GM21447 (cell line): ENCODE measurements around the gene LRRTM1.

Source experiments
- ATAC-seq: cut with Tn5 transposase; IDR thresholded peaks from one replicate; pipeline ENCODE4 v1.9.1; 2021; ENCODE audit not compliant: unreplicated experiment

LRRTM1 gene

GRCh38 chr2:80303909-80304837 is at the start of gene LRRTM1:
Gene LRRTM1 (minus strand): TSS chr2:80304752. CDS start chr2:80303819, 933 bp downstream.
- ATAC-seq = no peak

GRCh38 chr2:80351231-80351630 is 46.7 kb upstream of the LRRTM1 start:
- ATAC-seq = no peak

GRCh38 chr2:80348953-80349352 is 44.4 kb upstream of the LRRTM1 start:
- no peak for ATAC-seq

GRCh38 chr2:80348078-80348477 is 43.5 kb upstream of the LRRTM1 start:
- ATAC-seq = no peak

- ATAC-seq = no peak
These were observed 35.5 kb upstream of the LRRTM1 start for GRCh38 chr2:80340022-80340421.

GRCh38 chr2:80338794-80339193 is 34.2 kb upstream of the LRRTM1 start:
- ATAC-seq = no peak

GRCh38 chr2:80335411-80335810 is 30.9 kb upstream of the LRRTM1 start:
- ATAC-seq = no peak

- ATAC-seq = no peak
These were observed 29.3 kb upstream of the LRRTM1 start for GRCh38 chr2:80333886-80334285.

GRCh38 chr2:80330527-80331450 is 26.2 kb upstream of the LRRTM1 start:
- ATAC-seq = no peak

- no peak for ATAC-seq
These were observed 24.9 kb upstream of the LRRTM1 start for GRCh38 chr2:80329491-80329890.

- ATAC-seq = no peak
These were observed 23.6 kb upstream of the LRRTM1 start for GRCh38 chr2:80328159-80328571.

- ATAC-seq = no peak
These were observed 22.3 kb upstream of the LRRTM1 start for GRCh38 chr2:80326861-80327260.

GRCh38 chr2:80326214-80326613 is 21.7 kb upstream of the LRRTM1 start:
- no peak for ATAC-seq

- no peak for ATAC-seq
These were observed 20.0 kb upstream of the LRRTM1 start for GRCh38 chr2:80324525-80324924.

GRCh38 chr2:80323610-80324009 is 19.1 kb upstream of the LRRTM1 start:
- no peak for ATAC-seq

- no peak for ATAC-seq
These were observed 18.4 kb upstream of the LRRTM1 start for GRCh38 chr2:80322958-80323357.

GRCh38 chr2:80322311-80322920 is 17.9 kb upstream of the LRRTM1 start:
- no peak for ATAC-seq

GRCh38 chr2:80312282-80312839 is 7.8 kb upstream of the LRRTM1 start:
- ATAC-seq = no peak

- ATAC-seq = no peak
These were observed 6.8 kb upstream of the LRRTM1 start for GRCh38 chr2:80311304-80311703.

GRCh38 chr2:80303006-80303908 is 1.3 kb downstream of the LRRTM1 start:
- ATAC-seq = no peak
